GM18502 (cell line): ENCODE measurements around the gene INTS3.
"Not testable (repeated sequence)": the region's sequence is repeated elsewhere in the genome, so short reads cannot be mapped to it uniquely, and the experiment has no call there.

Experiments used
- ATAC-seq: cut with Tn5 transposase; IDR thresholded peaks from one replicate; pipeline ENCODE4 v1.9.1; 2021; ENCODE audit warnings: mild to moderate bottlenecking; ENCODE audit not compliant: unreplicated experiment, poor library complexity

INTS3 gene

GRCh38 chr1:153776845-153777370 lies 49.1 kb downstream of the INTS3 start:
- no peak for ATAC-seq

- no peak for ATAC-seq
Observed at GRCh38 chr1:153777648-153778047, 49.8 kb downstream of the INTS3 start.

DNA sequence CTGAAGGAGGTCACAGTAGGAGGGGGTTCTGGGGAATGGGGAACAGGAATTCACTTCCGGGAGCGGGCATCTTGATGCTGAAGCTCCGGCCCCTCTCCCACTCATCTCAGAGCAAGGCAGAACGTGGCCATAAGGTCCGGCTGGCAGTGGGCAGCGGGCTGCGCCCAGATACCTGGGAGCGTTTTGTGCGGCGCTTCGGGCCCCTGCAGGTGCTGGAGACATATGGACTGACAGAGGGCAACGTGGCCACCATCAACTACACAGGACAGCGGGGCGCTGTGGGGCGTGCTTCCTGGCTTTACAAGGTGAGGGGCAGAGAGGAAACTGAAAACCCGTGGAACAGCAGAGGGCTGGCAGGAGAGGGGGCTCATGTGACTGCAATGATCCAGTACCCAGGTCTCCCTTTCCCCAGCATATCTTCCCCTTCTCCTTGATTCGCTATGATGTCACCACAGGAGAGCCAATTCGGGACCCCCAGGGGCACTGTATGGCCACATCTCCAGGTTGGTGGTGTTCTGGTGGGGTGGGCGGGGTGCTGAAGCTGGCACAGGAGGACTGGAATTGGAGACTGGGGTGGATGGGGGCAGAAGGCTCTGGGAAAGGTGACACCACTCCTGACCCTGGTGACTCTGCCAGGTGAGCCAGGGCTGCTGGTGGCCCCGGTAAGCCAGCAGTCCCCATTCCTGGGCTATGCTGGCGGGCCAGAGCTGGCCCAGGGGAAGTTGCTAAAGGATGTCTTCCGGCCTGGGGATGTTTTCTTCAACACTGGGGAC lies 50.4 kb downstream of the INTS3 start:
- ATAC-seq, result no peak

GRCh38 chr1:153778824-153779519 lies 51.1 kb downstream of the INTS3 start:
- ATAC-seq, result no peak

GRCh38 chr1:153779781-153780541 lies 52.1 kb downstream of the INTS3 start:
- ATAC-seq, result no peak

- no peak for ATAC-seq
Observed at GRCh38 chr1:153780551-153780950, 52.7 kb downstream of the INTS3 start.

DNA sequence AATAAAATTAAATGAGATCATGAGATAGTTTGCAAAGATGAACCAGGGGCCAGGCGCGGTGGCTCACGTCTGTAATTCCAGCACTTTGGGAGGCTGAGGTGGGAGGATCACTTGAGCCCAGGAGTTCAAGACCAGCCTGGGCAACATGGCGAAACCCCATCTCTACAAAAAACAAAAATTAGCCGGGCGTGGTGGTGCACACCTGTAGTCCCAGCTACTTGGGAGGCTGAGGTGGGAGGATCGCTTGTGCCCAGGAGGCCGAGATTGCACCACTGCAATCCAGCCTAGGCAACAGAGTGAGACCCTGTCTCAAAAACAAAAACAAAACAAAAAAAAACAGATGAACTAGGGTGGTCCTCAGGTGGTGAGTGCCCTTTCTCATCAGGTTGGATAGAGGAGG lies 54.8 kb downstream of the INTS3 start:
- ATAC-seq, result not testable (repeated sequence)

DNA sequence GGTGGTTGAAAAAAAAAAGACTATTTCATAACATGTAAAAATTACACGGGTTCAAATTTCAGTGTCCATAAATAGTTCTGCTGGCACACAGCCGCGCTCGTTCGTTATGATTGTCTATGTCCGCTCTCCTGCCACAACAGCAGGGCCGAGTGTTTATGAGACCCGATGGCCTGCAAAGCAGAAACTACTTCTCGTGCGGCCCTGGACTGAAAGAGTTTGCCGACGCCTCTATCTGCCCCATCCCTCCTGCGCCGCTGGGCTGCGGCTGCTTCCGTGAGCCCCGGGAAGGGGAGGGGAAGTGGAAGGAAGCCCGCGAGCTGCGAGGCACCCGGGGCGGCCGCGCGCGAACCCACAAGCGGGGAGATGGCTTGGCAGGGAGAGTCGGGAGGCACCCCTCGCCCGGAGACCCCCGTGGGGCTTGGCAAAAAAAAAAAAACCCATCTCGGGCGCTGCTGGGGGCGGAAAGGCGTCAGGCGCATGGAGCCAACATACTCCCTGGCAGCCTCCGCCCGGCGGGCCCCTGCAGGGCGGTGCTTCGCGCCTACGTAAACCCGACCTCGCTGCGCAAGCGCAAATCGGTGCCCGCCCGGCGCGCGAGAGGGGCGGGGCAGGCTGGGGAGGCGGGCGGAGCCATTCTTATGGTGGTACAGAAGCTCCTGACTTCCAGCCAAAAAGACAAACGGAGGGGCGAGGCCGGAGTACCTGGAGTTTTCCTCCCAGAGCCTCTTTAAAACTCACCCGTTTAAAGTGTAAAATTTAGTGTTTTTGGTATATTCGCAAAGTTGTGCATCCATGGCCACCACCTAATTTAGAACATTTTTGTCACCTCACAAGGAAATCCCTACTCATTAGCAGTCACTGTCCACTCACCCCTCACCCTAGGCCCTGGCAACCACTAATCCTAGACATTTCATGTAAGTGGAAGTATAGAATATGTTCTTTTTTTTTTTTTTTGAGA lies 55.7 kb downstream of the INTS3 start:
- peak; percentile 90 for ATAC-seq

DNA sequence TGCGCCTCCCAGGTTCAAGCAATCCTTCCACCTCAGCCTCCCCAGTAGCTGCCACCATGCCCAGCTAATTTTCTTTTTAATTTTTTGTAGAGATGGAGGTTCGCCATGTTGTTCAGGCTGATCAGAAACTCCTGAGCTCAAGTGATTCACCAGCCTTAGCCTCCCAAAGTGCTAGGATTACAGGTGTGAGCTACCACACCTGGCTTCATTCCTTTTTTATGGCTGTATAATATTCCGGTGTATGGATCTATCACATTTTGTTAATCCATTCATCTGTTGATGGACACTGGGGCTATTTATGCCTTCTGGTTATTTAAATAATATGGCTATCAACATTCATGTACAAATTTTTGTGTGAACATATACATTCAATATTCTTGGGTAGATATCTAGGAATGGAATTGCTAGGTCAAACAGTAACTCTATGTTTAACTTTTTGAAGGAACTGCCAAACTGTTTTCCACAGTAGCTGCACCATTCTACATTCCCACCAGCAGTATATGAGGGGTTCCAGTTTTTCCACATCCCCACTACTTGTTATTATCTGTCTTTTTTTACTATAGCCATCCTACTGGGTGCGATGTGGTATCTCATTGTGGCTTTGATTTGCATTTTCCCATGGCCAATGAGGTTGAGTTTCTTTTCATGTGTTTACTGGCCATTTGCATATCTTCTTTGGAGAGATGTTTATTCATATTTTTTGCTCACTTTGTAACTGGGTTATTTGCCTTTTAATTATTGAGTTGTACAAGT lies 58.4 kb downstream of the INTS3 start:
- ATAC-seq, result no peak

- no peak for ATAC-seq
Observed at GRCh38 chr1:153789478-153790034, 61.7 kb downstream of the INTS3 start.

DNA sequence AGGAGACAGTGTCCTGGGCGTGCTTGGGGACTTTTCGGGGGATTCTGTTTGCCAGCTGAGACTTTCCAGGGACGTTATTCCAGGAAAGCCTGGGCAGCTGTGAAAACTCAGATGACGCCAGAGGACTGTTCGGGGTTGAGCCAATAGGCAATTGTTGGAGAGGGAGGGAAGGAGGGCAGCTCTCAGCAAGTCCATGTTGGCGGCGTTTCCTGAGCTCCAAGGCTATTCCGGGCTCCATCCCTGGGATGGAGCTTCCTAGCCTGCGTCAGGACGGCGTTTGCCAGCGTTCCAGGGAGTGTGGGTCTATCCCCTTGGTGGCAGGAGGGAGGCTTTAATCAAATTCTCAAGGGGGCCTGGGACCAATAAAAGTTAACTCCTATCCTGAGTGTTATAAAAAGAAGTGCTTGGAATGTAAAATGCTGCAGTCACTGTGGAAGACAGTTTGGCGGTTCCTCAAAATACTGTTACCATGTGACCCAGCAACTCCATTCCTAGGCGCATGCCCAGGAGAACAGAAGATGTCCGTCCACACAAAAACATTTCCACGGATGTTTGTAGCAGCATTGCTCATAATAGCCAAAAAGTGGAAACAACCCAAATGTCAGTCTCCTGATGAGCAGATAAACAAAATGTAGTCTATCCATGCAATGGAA lies 62.6 kb downstream of the INTS3 start:
- ATAC-seq, result peak; percentile 4

GRCh38 chr1:153790966-153791647 lies 63.3 kb downstream of the INTS3 start:
- peak; percentile 89 for ATAC-seq

GRCh38 chr1:153791648-153792253 lies 63.9 kb downstream of the INTS3 start:
- peak; percentile 4 for ATAC-seq

DNA sequence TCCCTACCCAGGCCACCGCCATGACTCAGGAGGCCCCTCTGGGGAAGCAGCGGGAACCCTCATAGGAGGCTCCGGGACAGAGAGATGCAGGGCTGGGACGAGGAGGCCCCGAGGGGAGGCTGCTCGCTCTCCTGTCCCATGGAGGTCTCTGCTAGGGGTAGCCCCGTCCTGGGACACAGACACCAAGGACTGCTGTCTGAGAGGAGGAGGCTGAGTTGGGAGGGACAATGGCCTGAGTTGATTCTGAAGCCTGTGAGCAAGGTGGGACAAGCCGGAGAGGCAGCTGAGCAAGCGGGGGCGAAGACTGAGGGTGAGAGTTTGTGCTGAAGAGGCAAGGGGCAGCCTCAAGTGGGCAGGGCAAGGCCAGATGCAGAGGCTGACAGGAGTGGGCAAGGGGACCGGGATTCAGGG lies 64.8 kb downstream of the INTS3 start:
- ATAC-seq, result no peak

GRCh38 chr1:153793261-153793972 lies 65.6 kb downstream of the INTS3 start:
- ATAC-seq, result no peak

DNA sequence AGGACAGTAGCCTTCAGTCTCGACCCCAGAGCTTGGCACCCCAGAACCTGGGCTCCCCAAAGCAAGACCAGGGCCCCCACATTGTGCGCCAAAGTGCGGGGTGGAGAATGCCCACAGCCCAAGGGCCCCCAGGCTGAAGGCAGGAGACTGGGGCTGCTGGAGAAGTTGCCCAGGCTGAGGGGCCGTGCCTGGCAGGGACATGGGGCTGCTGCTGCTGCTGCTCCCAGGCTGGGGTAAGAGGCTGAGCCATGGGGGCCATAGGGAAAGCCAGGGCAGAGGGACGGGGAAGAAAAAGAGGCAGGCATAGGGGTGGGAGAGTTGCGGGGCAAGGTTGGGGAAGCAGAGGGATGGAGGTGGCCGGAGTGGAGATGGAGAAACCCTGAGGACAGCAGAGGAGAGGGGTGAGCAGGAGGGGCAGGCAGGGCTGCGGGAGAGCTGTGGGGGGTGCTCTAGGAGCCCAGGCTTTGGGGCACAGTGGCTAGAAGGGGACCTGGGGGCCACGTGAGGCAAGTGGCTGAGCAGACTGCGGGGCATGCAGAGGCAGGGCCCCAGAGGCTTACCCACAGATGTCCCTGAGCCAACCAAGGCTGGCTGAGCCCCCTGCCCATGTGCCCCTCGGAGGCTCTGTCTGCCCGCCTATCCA lies 66.2 kb downstream of the INTS3 start:
- ATAC-seq, result no peak
